Neural progenitor cell (in vitro differentiated cells): Measurements from ENCODE around the gene RNF144A.

Experiments used
- CTCF ChIP-seq: fragments of 200-600 bp; sonication (generic); IDR thresholded peaks from 2 replicates; pipeline ENCODE4 v1.5.1; 2017; ENCODE audit warnings: antibody characterized with exemption, mild to moderate bottlenecking
- EZH2 ChIP-seq: fragments of 200-600 bp; sonication (generic); IDR thresholded peaks from 2 replicates; pipeline ENCODE4 v1.6.1; 2017; ENCODE audit warnings: antibody characterized with exemption, mild to moderate bottlenecking, moderate library complexity

- TF ChIP-seq CTCF: no peak
- TF ChIP-seq EZH2: no peak
These were observed 13.9 kb downstream of the RNF144A start for GRCh38 chr2:6930923-6931647.
